Activated CD8-positive, alpha-beta memory T cell treated with anti-CD3 and anti-CD28 coated beads, Interleukin-2, amount 50 U/mL, for 1 hour (primary cell): ENCODE measurements around the gene MRPL40.
"Not testable (repeated sequence)": the region's sequence is repeated elsewhere in the genome, so short reads cannot be mapped to it uniquely, and the experiment has no call there.

Source experiments
- DNase-seq: peaks from one replicate; pipeline ENCODE4 v3.0.0-alpha.2; 2020; ENCODE audit errors: extremely low read depth

MRPL40 gene

GRCh38 chr22:19406846-19407245 lies 25.5 kb upstream of the MRPL40 start:
- no peak for DNase-seq

DNA sequence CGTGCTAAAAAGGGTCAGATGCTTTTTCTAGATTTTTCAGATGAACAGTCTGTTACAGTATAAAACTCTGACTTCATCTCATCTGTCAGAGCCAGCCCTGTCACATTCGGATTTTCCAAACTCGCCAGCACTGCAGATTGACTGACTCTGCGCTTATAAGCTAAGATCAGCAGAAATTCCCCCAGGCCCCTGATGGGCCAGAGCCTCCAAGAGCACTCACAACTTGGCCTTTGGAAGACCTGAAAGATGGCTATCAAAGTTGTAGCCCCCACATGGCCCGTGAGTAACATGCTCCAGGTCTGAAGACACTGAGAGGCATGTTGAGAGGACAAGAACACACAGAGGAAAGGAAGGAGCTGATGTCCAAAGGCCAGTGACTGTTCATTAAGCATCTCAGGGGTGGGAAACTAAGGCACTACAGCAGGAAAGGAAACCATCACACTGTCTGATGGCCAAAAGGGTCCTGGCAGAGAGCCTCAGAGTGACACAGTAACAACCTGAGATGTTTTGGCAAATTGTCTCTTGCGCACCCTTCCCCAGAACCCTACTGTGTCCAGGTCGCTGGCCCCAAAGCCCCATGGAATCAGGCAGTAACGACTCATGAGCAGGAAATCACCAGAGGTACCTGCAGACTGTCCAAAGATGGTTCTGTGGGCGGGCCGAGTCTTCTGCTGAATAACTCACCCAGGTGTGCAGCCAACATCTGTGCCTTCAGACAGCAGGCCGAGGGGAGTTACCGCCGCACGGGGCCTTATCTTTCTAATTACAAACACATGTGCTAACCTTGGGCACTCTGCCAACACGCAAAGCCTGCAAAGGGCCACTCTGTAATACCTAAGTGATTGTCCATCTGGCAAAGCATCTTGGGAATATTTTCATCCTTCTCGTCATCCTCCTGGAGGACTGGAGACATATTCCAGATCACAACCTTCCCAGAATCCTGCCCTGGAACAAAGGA lies 24.4 kb upstream of the MRPL40 start:
- no peak for DNase-seq

DNA sequence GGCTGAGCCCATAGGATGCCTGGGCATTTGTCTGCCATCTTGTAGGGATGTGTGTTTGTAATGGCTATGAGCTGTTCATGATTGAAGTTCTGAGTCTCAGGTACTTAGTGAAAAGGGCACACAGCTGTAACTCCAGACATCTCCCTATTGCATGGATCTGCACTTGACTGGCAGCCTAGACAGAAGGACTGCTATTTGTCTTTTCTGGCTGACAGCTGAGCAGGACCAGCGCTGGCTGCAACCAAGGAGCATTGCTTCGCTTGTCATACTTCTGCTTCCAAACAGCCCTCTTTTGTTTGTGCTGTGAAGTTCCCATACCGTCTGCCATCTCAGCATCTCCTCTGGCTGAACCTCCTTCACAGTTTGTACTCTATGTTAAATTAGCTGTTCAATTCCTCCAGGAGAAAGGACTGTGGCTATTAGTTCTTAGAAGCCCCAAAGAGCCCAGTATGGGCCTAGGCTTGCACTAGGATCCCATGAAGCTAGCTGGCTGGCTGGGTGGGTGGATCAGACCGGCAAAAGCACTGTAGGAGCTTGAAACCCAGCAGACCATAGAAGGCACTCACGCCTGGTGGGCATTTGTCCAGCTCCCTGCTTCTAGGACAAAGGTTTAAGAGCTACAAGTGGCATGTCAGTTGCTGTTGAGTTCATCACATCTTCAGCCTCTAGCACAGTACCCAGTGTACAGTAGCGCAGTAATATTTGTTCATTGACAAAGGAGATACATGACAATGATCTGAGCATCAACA lies 21.2 kb upstream of the MRPL40 start:
- no peak for DNase-seq

GRCh38 chr22:19411690-19412045 lies 20.7 kb upstream of the MRPL40 start:
- DNase-seq: no peak

DNA sequence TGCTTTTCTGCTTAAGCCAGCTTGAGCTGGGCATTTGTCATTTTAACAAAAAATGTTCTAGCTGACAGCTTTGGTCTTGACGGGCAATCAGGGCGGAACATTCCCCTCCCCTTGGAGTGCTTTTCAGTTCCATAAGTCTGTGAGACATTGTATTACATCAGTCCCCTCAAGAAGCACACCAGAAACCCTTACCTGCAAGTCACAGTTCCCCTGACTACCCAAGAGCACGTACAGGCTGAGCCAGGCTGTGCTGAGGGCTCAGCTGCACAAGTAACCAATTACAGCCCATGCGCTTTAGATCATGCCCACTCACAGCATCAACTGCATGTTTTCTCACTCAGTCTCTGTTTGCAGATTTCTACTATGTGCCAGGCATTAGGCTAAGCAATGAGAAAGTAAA lies 19.9 kb upstream of the MRPL40 start:
- DNase-seq: no peak

GRCh38 chr22:19412923-19413322 lies 19.4 kb upstream of the MRPL40 start:
- no peak for DNase-seq

DNA sequence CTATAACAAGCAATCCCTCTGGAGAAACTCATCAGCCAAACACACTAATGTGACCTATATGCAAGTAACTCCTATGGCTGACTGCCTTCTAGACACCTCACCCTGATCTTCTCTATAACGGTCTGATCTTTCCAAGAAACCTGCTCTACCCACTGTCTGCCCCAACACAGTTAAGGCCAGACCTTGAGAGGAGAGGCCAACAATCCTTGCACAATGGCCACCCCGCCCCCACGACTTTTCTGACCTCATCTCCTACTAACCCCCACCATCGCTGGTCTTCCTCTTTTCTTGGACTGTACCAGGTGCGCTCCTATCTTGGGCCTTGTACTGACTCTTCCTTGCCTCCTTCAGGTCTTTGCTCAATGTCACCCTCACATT lies 13.3 kb upstream of the MRPL40 start:
- no peak for DNase-seq

DNA sequence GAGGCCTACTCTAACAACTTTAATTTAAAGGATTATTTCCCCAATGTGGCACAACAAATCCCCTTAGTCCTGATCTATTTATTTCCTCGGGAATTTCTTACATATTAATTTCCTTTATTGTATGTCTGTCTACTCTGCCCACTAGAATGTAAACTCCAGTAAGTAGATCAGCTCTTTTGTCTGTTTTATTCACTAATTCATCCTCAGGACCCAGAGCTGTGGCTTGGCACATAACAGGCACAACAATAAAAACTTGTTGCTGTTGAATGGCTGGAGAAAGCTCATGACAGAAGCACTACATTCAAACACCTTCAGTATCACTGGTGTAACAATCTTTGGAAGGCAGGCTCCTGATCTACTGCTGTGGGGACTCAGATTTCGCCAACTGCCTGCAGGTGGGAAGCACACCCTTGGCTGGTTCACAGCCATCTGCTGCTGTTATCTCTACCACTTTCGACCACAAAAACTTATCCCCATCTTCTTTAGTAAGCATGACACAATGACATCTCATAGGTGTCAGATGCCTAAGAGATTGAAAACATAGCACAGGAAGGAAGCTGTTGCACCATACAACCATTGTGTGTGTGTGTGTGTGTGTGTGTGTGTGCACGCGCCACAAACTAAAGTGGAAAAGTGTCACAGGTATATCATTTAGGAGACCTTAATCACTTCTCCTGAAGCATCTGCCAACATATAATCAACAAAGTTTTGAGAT lies 12.7 kb upstream of the MRPL40 start:
- DNase-seq: no peak

- DNase-seq: no peak
These were observed 12.0 kb upstream of the MRPL40 start for GRCh38 chr22:19420321-19420720.

DNA sequence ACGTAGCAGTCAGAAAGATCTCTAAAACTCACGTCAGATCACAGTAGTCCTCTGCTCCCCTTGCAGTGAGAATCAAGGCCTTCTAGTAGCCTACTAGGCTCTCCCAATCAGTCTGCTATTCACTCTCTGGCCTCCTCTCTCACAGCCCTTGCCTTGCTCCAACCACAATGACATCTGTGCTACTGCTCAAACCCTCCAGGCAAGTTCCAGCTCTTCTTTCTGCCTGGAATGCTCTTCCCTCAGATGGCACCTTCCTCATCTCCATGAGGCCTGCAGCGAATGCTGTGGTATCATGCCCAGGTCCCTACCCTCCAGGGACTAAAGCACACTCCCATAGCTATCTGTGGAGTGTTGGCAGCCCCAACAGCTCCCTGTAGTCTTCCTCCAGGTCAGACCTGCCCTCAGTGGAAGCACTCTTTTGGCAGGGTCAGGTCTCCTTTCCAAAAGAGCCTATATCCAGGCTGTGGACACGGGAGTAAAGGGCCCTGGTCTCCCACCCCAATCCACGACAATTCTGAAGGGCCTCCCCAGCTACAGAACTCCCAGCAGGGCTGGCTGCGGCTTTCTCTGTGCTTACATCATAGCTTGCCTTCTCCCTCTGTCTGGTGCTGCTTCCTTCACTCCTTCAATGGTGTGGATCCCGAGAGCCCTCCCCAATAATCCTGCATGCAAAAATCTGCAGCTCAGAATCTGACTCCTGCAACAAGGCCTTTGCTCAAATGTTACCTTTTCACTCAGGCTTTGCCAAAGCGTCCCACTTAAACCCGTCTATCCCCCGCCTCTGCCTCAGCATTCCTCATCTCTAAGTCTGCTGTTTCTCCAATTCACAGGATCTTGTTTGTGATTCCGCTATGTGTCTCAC lies 9.7 kb upstream of the MRPL40 start:
- DNase-seq: no peak

DNA sequence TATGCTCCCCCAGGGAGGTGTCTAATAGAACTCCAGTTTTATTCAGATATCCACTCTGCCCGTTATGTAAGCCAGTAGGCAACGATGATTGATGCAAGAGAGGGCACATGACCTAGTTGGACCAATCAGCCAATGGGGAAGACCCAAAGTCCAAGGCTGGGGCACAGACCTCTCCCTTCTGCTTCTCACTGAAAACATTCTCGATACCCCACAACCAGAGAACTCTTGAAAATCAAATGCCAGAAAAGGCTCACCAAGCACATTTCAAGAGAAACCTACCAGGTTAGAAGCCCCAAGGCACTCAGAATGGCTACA lies 8.2 kb upstream of the MRPL40 start:
- DNase-seq: no peak

GRCh38 chr22:19429950-19430889 lies 2.1 kb upstream of the MRPL40 start:
- DNase-seq: no peak

- no peak for DNase-seq
These were observed 1.3 kb upstream of the MRPL40 start for GRCh38 chr22:19430890-19431541.

GRCh38 chr22:19431649-19432132 lies 654 bp upstream of the MRPL40 start, which contains the start of gene HIRA:
HIRA (minus strand) TSS chr22:19431733; CDS start chr22:19431476, 257 bp downstream.
- DNase-seq: peak; percentile 43

GRCh38 chr22:19434401-19434800 lies 2.1 kb downstream of the MRPL40 start:
- DNase-seq: no peak

DNA sequence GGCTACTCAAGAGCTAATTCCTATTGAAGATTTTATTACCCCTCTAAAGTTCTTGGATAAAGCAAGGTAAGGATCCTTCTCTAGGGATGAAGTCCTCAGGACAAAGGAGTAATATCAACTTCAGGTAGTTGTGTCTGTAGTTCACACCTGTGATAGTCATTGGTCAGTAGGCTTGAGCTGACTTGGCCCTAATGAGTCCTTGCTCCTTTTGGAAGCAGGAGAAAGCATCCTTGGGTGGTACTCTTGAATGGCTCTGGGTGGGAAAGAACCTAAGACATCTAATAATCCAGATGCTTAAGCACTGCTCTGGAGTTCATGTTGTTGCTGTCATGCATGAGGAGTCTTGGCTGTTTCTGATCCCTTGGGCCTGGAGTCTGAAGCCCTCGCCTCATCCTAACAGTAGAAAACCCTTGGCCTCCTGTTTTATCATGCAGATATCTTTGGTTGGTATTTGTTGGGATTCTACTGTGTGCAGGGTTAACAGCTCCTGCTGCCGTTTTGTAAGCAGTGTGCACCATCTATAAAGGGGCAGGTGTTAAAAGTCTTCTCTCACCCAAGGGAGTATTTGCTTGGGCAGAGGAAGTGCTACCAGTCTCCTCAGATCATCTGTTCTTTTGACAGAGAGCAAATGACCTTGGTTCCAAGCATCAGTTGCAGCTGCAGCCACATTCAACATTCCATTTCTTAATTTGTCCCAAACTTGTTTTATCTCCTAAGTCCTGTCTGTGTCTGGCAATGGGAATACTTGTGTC lies 2.7 kb downstream of the MRPL40 start:
- no peak for DNase-seq

- DNase-seq: not testable (repeated sequence)
These were observed 4.3 kb downstream of the MRPL40 start for GRCh38 chr22:19436444-19437161.

GRCh38 chr22:19438298-19438697 lies 6.0 kb downstream of the MRPL40 start:
- no peak for DNase-seq
